ENCODE measurements around the gene ALG8. TPM values are rescaled to one million over a fixed set of nuclear protein-coding genes. Genes with fewer than 3 reads are reported as not detected.

The ALG8 gene
- polyA plus RNA-seq, 3 donors, result 15.6 to 41.7 (median 40.6) TPM

- Histone ChIP-seq H3K9me3 (replicated peaks in 1 of 2; ENCODE audit: control insufficient read depth in 1 of 2, insufficient read depth in 1 of 2, low read length in 2 of 2) (no peaks in the 10 kb centered on the region), H3K27me3 (ENCODE audit: control insufficient read depth in 2 of 2, insufficient read depth in 2 of 2, low read length in 2 of 2) (no peaks in the 10 kb centered on the region), H3K4me3 (replicated peaks in 1 of 3; ENCODE audit: low read depth in 2 of 3, low read length in 3 of 3) (no peak overlapping the region), H3K79me2 (ENCODE audit: insufficient read depth, low read length) (peaks cover 52% of the 10 kb centered on the region), H3K27ac (ENCODE audit: low read depth in 1 of 2, low read length in 2 of 2) (no peak overlapping the region), H3K4me2 (replicated peaks; ENCODE audit: extremely low read depth, low read length, poor library complexity, severe bottlenecking) (no peak overlapping the region), H2AFZ (ENCODE audit: insufficient read depth, low read depth, low read length, poor library complexity, severe bottlenecking) (no peak overlapping the region), H3K9ac (ENCODE audit: insufficient read depth, low read length, poor library complexity, severe bottlenecking) (no peak overlapping the region), H4K20me1 (ENCODE audit: insufficient read depth, low read length) (peaks cover 55% of the 10 kb centered on the region), H3K4me1 (ENCODE audit: control insufficient read depth in 1 of 2, insufficient read depth in 2 of 2, low read length in 2 of 2) (peaks cover 8 to 11% of the 10 kb centered on the region in 2 donors), H3K36me3 (replicated peaks in 1 of 2; ENCODE audit: control insufficient read depth in 1 of 2, insufficient read depth in 2 of 2, low read length in 2 of 2) (peaks cover 44 to 57% of the 10 kb centered on the region in 2 donors)
- intact Hi-C loops (cut with micrococcal nuclease), result no loop called here
- TF ChIP-seq CTCF (IDR thresholded peaks at IDR 0.05), result no peak
- WGBS (ENCODE audit: insufficient coverage), result 100% methylated on average over 3 of the region's 4 CpGs
- peak overlapping the region in 3 of 7 donors; percentile 36 to 81 (median 47) for H3K27ac Mint-ChIP-seq
- no peak overlapping the region for H3K4me3 Mint-ChIP-seq
- DNase-seq, result no peak
- peaks cover 44 to 61% of the 10 kb centered on the region in 2 donors for H3K36me3 Mint-ChIP-seq
- no peaks in the 10 kb centered on the region for H3K9me3 Mint-ChIP-seq
- H3K4me1 Mint-ChIP-seq, result peaks cover 22% of the 10 kb centered on the region
- no peaks in the 10 kb centered on the region for H3K27me3 Mint-ChIP-seq (ENCODE audit: low read depth in 3 of 3)
These were observed 67.0 kb downstream of the ALG8 start for GRCh38 chr11:78072455-78072854.

GRCh38 chr11:78071717-78072116 lies 67.7 kb downstream of the ALG8 start:
- DNase-seq, result no peak
- intact Hi-C loops (cut with micrococcal nuclease), result no loop called here
- Histone ChIP-seq H3K79me2 (ENCODE audit: insufficient read depth, low read length) (peaks cover 45% of the 10 kb centered on the region), H3K9me3 (replicated peaks in 1 of 2; ENCODE audit: control insufficient read depth in 1 of 2, insufficient read depth in 1 of 2, low read length in 2 of 2) (no peaks in the 10 kb centered on the region), H3K4me2 (replicated peaks; ENCODE audit: extremely low read depth, low read length, poor library complexity, severe bottlenecking) (no peak overlapping the region), H3K27me3 (ENCODE audit: control insufficient read depth in 2 of 2, insufficient read depth in 2 of 2, low read length in 2 of 2) (no peaks in the 10 kb centered on the region), H3K4me1 (ENCODE audit: control insufficient read depth in 1 of 2, insufficient read depth in 2 of 2, low read length in 2 of 2) (peaks cover 1 to 3% of the 10 kb centered on the region in 2 donors), H3K36me3 (replicated peaks in 1 of 2; ENCODE audit: control insufficient read depth in 1 of 2, insufficient read depth in 2 of 2, low read length in 2 of 2) (peaks cover 44 to 60% of the 10 kb centered on the region in 2 donors), H2AFZ (ENCODE audit: insufficient read depth, low read depth, low read length, poor library complexity, severe bottlenecking) (no peak overlapping the region), H4K20me1 (ENCODE audit: insufficient read depth, low read length) (peaks cover 48% of the 10 kb centered on the region), H3K27ac (ENCODE audit: low read depth in 1 of 2, low read length in 2 of 2) (no peak overlapping the region), H3K9ac (ENCODE audit: insufficient read depth, low read length, poor library complexity, severe bottlenecking) (no peak overlapping the region), H3K4me3 (replicated peaks in 1 of 3; ENCODE audit: low read depth in 2 of 3, low read length in 3 of 3) (no peak overlapping the region)
- WGBS (ENCODE audit: insufficient coverage), result no CpG with 5 or more reads among the region's 3 CpGs
- Mint-ChIP-seq H3K27ac (peak overlapping the region in 1 of 7 donors; percentile 52), H3K36me3 (peaks cover 48 to 64% of the 10 kb centered on the region in 2 donors), H3K27me3 (ENCODE audit: low read depth in 3 of 3) (no peaks in the 10 kb centered on the region), H3K4me3 (no peak overlapping the region), H3K4me1 (peaks cover 17% of the 10 kb centered on the region), H3K9me3 (no peaks in the 10 kb centered on the region)
- no peak for TF ChIP-seq CTCF (IDR thresholded peaks at IDR 0.05)
